HG02973 (cell line): ENCODE data around the gene CCDC88C.

Experiments used
- ATAC-seq: cut with Tn5 transposase; IDR thresholded peaks from one replicate; pipeline ENCODE4 v1.9.1; 2021; ENCODE audit warnings: moderate library complexity; ENCODE audit not compliant: unreplicated experiment

The CCDC88C gene

GRCh38 chr14:91380610-91381371 is 36.8 kb downstream of the CCDC88C start:
- ATAC-seq: no peak

- no peak for ATAC-seq
Observed at GRCh38 chr14:91380123-91380522, 37.5 kb downstream of the CCDC88C start.

GRCh38 chr14:91379579-91379932 is 38.1 kb downstream of the CCDC88C start:
- no peak for ATAC-seq

GRCh38 chr14:91378930-91379578 is 38.6 kb downstream of the CCDC88C start:
- no peak for ATAC-seq

- ATAC-seq: no peak
Observed at GRCh38 chr14:91377700-91378652, 39.6 kb downstream of the CCDC88C start.

- ATAC-seq: no peak
Observed at GRCh38 chr14:91376547-91377477, 40.8 kb downstream of the CCDC88C start.

- ATAC-seq: no peak
Observed at GRCh38 chr14:91375720-91376452, 41.7 kb downstream of the CCDC88C start.

GRCh38 chr14:91374879-91375702 is 42.5 kb downstream of the CCDC88C start:
- ATAC-seq: no peak

- no peak for ATAC-seq
Observed at GRCh38 chr14:91374287-91374878, 43.2 kb downstream of the CCDC88C start.

- ATAC-seq: peak; percentile 56
Observed at GRCh38 chr14:91373591-91374254, 43.9 kb downstream of the CCDC88C start.

GRCh38 chr14:91372671-91373495 is 44.7 kb downstream of the CCDC88C start:
- no peak for ATAC-seq

- no peak for ATAC-seq
Observed at GRCh38 chr14:91371990-91372375, 45.6 kb downstream of the CCDC88C start.

- ATAC-seq: no peak
Observed at GRCh38 chr14:91371011-91371989, 46.3 kb downstream of the CCDC88C start.

GRCh38 chr14:91369628-91370445 is 47.8 kb downstream of the CCDC88C start:
- ATAC-seq: no peak

- no peak for ATAC-seq
Observed at GRCh38 chr14:91368776-91369416, 48.7 kb downstream of the CCDC88C start.
